Measurements from ENCODE around the gene PMM2.

GRCh38 chr16:8874388-8874787, 76.7 kb downstream of the PMM2 start:
- TF ChIP-seq, protein P1, sequence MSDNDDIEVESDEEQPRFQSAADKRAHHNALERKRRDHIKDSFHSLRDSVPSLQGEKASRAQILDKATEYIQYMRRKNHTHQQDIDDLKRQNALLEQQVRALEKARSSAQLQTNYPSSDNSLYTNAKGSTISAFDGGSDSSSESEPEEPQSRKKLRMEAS (IDR thresholded peaks at IDR 0.05; ENCODE audit: low read depth, low read length) = no peak
- TF ChIP-seq, protein P2, sequence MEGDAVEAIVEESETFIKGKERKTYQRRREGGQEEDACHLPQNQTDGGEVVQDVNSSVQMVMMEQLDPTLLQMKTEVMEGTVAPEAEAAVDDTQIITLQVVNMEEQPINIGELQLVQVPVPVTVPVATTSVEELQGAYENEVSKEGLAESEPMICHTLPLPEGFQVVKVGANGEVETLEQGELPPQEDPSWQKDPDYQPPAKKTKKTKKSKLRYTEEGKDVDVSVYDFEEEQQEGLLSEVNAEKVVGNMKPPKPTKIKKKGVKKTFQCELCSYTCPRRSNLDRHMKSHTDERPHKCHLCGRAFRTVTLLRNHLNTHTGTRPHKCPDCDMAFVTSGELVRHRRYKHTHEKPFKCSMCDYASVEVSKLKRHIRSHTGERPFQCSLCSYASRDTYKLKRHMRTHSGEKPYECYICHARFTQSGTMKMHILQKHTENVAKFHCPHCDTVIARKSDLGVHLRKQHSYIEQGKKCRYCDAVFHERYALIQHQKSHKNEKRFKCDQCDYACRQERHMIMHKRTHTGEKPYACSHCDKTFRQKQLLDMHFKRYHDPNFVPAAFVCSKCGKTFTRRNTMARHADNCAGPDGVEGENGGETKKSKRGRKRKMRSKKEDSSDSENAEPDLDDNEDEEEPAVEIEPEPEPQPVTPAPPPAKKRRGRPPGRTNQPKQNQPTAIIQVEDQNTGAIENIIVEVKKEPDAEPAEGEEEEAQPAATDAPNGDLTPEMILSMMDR (IDR thresholded peaks at IDR 0.05; ENCODE audit: low read depth, low read length) = no peak

All from NB4 (cell line).